Measurements from ENCODE around the gene KRTAP19-3. TPM values are rescaled to one million over a fixed set of nuclear protein-coding genes. Genes with fewer than 3 reads are reported as not detected.

KRTAP19-3 gene
- total and polyA plus RNA-seq, 5 donors from 2014 or later: not detected

DNA sequence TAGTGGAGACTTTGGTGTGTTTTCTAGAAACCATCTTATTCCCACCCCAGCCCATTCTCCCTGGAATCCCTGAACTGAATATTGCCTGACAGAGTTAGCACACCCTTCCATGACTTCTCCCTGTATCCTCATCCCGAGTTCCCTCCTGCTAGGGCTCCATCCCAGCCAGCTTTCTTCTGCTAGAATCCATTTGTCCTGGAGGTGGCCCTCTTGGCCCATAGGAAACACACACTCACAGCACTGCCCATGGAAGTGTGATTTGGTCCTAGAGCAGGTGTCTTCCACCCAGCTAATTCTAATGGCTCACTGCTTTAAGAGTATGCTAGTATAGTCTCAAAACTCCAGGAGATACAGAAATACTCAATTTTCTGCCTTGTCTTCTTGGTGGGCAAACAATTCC is 47.6 kb downstream of the KRTAP19-3 start:
- Mint-ChIP-seq H3K4me1 (no peaks in the 10 kb centered on the region), H3K9me3 (peaks cover 0 to 6% (median 0%) of the 10 kb centered on the region in 7 donors), H3K4me3 (no peak overlapping the region), H3K36me3 (no peaks in the 10 kb centered on the region), H3K27ac (no peak overlapping the region), H3K27me3 (no peaks in the 10 kb centered on the region)
- DNase-seq: no peak
- no peak for ATAC-seq (ENCODE audit: low read depth in 2 of 2)
- Histone ChIP-seq H3K27ac (ENCODE audit: insufficient read depth, low read length, poor library complexity, severe bottlenecking) (no peak overlapping the region), H3K36me3 (ENCODE audit: control insufficient read depth, insufficient read depth, low read length) (no peaks in the 10 kb centered on the region), H3K9me3 (ENCODE audit: control insufficient read depth in 2 of 2, low read length in 2 of 2) (no peaks in the 10 kb centered on the region), H3K4me3 (ENCODE audit: low read depth, low read length) (no peak overlapping the region), H3K27me3 (ENCODE audit: control insufficient read depth, insufficient read depth, low read length) (no peaks in the 10 kb centered on the region), H3K4me1 (ENCODE audit: control insufficient read depth, insufficient read depth, low read length, poor library complexity, severe bottlenecking) (no peaks in the 10 kb centered on the region)

DNA sequence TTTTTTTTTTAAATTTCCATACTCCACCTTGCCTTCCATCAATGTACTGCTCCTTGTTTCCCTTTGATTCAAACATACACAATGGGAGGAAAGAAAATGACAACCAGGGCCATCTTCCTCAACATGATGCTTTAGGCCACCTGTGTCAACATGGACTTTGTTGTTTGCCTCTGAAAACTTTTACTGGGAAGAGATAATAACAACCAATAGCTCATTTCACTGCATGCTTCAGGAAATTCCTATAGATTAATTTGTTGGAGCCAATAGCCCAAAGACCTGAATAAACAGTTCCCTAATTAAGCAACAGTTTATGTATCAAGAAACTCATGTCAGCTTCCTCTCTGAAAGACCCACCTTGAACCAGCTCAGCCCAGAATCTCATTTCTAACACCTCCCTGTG is 48.6 kb downstream of the KRTAP19-3 start:
- Mint-ChIP-seq H3K4me3 (no peak overlapping the region), H3K9me3 (peaks cover 0 to 6% (median 0%) of the 10 kb centered on the region in 7 donors), H3K4me1 (no peaks in the 10 kb centered on the region), H3K36me3 (no peaks in the 10 kb centered on the region), H3K27ac (no peak overlapping the region), H3K27me3 (no peaks in the 10 kb centered on the region)
- no peak for ATAC-seq (ENCODE audit: low read depth in 2 of 2)
- no peak for DNase-seq
- Histone ChIP-seq H3K36me3 (ENCODE audit: control insufficient read depth, insufficient read depth, low read length) (no peaks in the 10 kb centered on the region), H3K4me3 (ENCODE audit: low read depth, low read length) (no peak overlapping the region), H3K27me3 (ENCODE audit: control insufficient read depth, insufficient read depth, low read length) (no peaks in the 10 kb centered on the region), H3K4me1 (ENCODE audit: control insufficient read depth, insufficient read depth, low read length, poor library complexity, severe bottlenecking) (no peaks in the 10 kb centered on the region), H3K9me3 (ENCODE audit: control insufficient read depth in 2 of 2, low read length in 2 of 2) (no peaks in the 10 kb centered on the region), H3K27ac (ENCODE audit: insufficient read depth, low read length, poor library complexity, severe bottlenecking) (no peak overlapping the region)

Other genes starting within 250 kb of the KRTAP19-3 start
- not detected for gene KRTAP24-1, start 209.1 kb downstream of the KRTAP19-3 start, total RNA-seq
- not detected for gene KRTAP24-1, start 209.1 kb downstream of the KRTAP19-3 start, polyA plus RNA-seq
- gene KRTAP25-1, start 202.5 kb downstream of the KRTAP19-3 start, total RNA-seq: not detected
- gene KRTAP25-1, start 202.5 kb downstream of the KRTAP19-3 start, polyA plus RNA-seq: not detected
- gene KRTAP26-1, start 171.7 kb downstream of the KRTAP19-3 start, total RNA-seq: not detected
- not detected for gene KRTAP26-1, start 171.7 kb downstream of the KRTAP19-3 start, polyA plus RNA-seq
- not detected for gene KRTAP27-1, start 154.3 kb downstream of the KRTAP19-3 start, total RNA-seq
- not detected for gene KRTAP27-1, start 154.3 kb downstream of the KRTAP19-3 start, polyA plus RNA-seq
- gene KRTAP23-1, start 143.4 kb downstream of the KRTAP19-3 start, total RNA-seq: not detected
- not detected for gene KRTAP23-1, start 143.4 kb downstream of the KRTAP19-3 start, polyA plus RNA-seq
- gene KRTAP13-2, start 119.7 kb downstream of the KRTAP19-3 start, total RNA-seq: not detected
- gene KRTAP13-2, start 119.7 kb downstream of the KRTAP19-3 start, polyA plus RNA-seq: not detected
- not detected for gene KRTAP13-1, start 96.0 kb downstream of the KRTAP19-3 start, total RNA-seq
- gene KRTAP13-1, start 96.0 kb downstream of the KRTAP19-3 start, polyA plus RNA-seq: not detected
- not detected for gene KRTAP13-3, start 66.1 kb downstream of the KRTAP19-3 start, total RNA-seq
- gene KRTAP13-3, start 66.1 kb downstream of the KRTAP19-3 start, polyA plus RNA-seq: not detected
- not detected for gene KRTAP13-4, start 61.8 kb downstream of the KRTAP19-3 start, total RNA-seq
- not detected for gene KRTAP13-4, start 61.8 kb downstream of the KRTAP19-3 start, polyA plus RNA-seq
- gene KRTAP15-1, start 51.7 kb downstream of the KRTAP19-3 start, total RNA-seq: not detected
- gene KRTAP15-1, start 51.7 kb downstream of the KRTAP19-3 start, polyA plus RNA-seq: not detected
- not detected for gene KRTAP19-1, start 11.6 kb downstream of the KRTAP19-3 start, total RNA-seq
- gene KRTAP19-1, start 11.6 kb downstream of the KRTAP19-3 start, polyA plus RNA-seq: not detected
- gene KRTAP19-2, start 4.6 kb downstream of the KRTAP19-3 start, total RNA-seq: not detected
- not detected for gene KRTAP19-2, start 4.6 kb downstream of the KRTAP19-3 start, polyA plus RNA-seq
- not detected for gene KRTAP19-4, start 5.2 kb upstream of the KRTAP19-3 start, total RNA-seq
- gene KRTAP19-4, start 5.2 kb upstream of the KRTAP19-3 start, polyA plus RNA-seq: not detected
- not detected for gene KRTAP19-5, start 10.1 kb upstream of the KRTAP19-3 start, total RNA-seq
- not detected for gene KRTAP19-5, start 10.1 kb upstream of the KRTAP19-3 start, polyA plus RNA-seq
- gene KRTAP19-6, start 49.9 kb upstream of the KRTAP19-3 start, total RNA-seq: not detected
- gene KRTAP19-6, start 49.9 kb upstream of the KRTAP19-3 start, polyA plus RNA-seq: not detected
- not detected for gene KRTAP19-7, start 69.3 kb upstream of the KRTAP19-3 start, total RNA-seq
- gene KRTAP19-7, start 69.3 kb upstream of the KRTAP19-3 start, polyA plus RNA-seq: not detected
- gene KRTAP22-2, start 98.4 kb upstream of the KRTAP19-3 start, total RNA-seq: not detected
- gene KRTAP22-2, start 98.4 kb upstream of the KRTAP19-3 start, polyA plus RNA-seq: not detected
- not detected for gene KRTAP6-3, start 100.4 kb upstream of the KRTAP19-3 start, total RNA-seq
- not detected for gene KRTAP6-3, start 100.4 kb upstream of the KRTAP19-3 start, polyA plus RNA-seq
- not detected for gene KRTAP6-2, start 106.9 kb upstream of the KRTAP19-3 start, total RNA-seq
- not detected for gene KRTAP6-2, start 106.9 kb upstream of the KRTAP19-3 start, polyA plus RNA-seq
- not detected for gene KRTAP22-1, start 109.1 kb upstream of the KRTAP19-3 start, total RNA-seq
- gene KRTAP22-1, start 109.1 kb upstream of the KRTAP19-3 start, polyA plus RNA-seq: not detected
- not detected for gene KRTAP6-1, start 121.9 kb upstream of the KRTAP19-3 start, total RNA-seq
- not detected for gene KRTAP6-1, start 121.9 kb upstream of the KRTAP19-3 start, polyA plus RNA-seq
- gene KRTAP20-1, start 124.4 kb upstream of the KRTAP19-3 start, total RNA-seq: not detected
- gene KRTAP20-1, start 124.4 kb upstream of the KRTAP19-3 start, polyA plus RNA-seq: not detected
- gene KRTAP20-4, start 128.6 kb upstream of the KRTAP19-3 start, total RNA-seq: not detected
- gene KRTAP20-4, start 128.6 kb upstream of the KRTAP19-3 start, polyA plus RNA-seq: not detected
- gene KRTAP20-2, start 143.2 kb upstream of the KRTAP19-3 start, total RNA-seq: not detected
- not detected for gene KRTAP20-2, start 143.2 kb upstream of the KRTAP19-3 start, polyA plus RNA-seq
- gene KRTAP20-3, start 150.9 kb upstream of the KRTAP19-3 start, total RNA-seq: not detected
- not detected for gene KRTAP20-3, start 150.9 kb upstream of the KRTAP19-3 start, polyA plus RNA-seq
- gene KRTAP21-3, start 226.8 kb upstream of the KRTAP19-3 start, total RNA-seq: not detected
- not detected for gene KRTAP21-3, start 226.8 kb upstream of the KRTAP19-3 start, polyA plus RNA-seq